Fibroblast of mammary gland (primary cell): ENCODE results near the gene NAA35.
A peak's percentile ranks its signal among the peaks of the same experiment; 100 is the strongest.
"Not testable (repeated sequence)": the region's sequence is repeated elsewhere in the genome, so short reads cannot be mapped to it uniquely, and the experiment has no call there.

Source experiments
- DNase-seq: peaks from one replicate; pipeline ENCODE4 v3.0.0-alpha.2; 2010; ENCODE audit warnings: low read depth
- H3K4me3 ChIP-seq: 2 replicates; pipeline ENCODE4 v1.5.1; 2011; ENCODE audit warnings: low read depth, mild to moderate bottlenecking, low read length, moderate library complexity; ENCODE audit not compliant: control insufficient read depth
- CTCF ChIP-seq: conservative IDR thresholded peaks from 2 replicates; pipeline ENCODE4 v1.5.1; 2011; ENCODE audit warnings: low read depth, low read length, inconsistent platforms; ENCODE audit not compliant: control insufficient read depth, insufficient read depth

Gene NAA35

GRCh38 chr9:85964526-85964925, 23.6 kb downstream of the NAA35 start:
- no peak for TF ChIP-seq CTCF
- no peak overlapping the region for H3K4me3 ChIP-seq
- no peak for DNase-seq

GRCh38 chr9:85964949-85965348, 24.0 kb downstream of the NAA35 start:
- no peak overlapping the region for H3K4me3 ChIP-seq
- no peak for DNase-seq
- TF ChIP-seq CTCF, result no peak

GRCh38 chr9:85969727-85970126, 28.8 kb downstream of the NAA35 start:
- TF ChIP-seq CTCF, result no peak
- DNase-seq, result no peak
- no peak overlapping the region for H3K4me3 ChIP-seq

GRCh38 chr9:85971731-85972130, 30.8 kb downstream of the NAA35 start:
- H3K4me3 ChIP-seq, result no peak overlapping the region
- no peak for TF ChIP-seq CTCF
- peak; percentile 52 for DNase-seq

GRCh38 chr9:85973238-85973637, 32.3 kb downstream of the NAA35 start:
- no peak overlapping the region for H3K4me3 ChIP-seq
- no peak for TF ChIP-seq CTCF
- DNase-seq, result no peak

- DNase-seq, H3K4me3 ChIP-seq: not testable (repeated sequence)
Measured at GRCh38 chr9:85974055-85974547, 33.2 kb downstream of the NAA35 start.

- DNase-seq, result peak; percentile 6
- no peak overlapping the region for H3K4me3 ChIP-seq
- no peak for TF ChIP-seq CTCF
Measured at GRCh38 chr9:85978496-85978895, 37.5 kb downstream of the NAA35 start.
